HG02973 (cell line): ENCODE data around the gene TBC1D3B.
A peak's percentile ranks its signal among the peaks of the same experiment; 100 is the strongest.
"Not testable (repeated sequence)": the region's sequence is repeated elsewhere in the genome, so short reads cannot be mapped to it uniquely, and the experiment has no call there.

Source experiments
- ATAC-seq: cut with Tn5 transposase; IDR thresholded peaks from one replicate; pipeline ENCODE4 v1.9.1; 2021; ENCODE audit warnings: moderate library complexity; ENCODE audit not compliant: unreplicated experiment

Gene TBC1D3B

DNA sequence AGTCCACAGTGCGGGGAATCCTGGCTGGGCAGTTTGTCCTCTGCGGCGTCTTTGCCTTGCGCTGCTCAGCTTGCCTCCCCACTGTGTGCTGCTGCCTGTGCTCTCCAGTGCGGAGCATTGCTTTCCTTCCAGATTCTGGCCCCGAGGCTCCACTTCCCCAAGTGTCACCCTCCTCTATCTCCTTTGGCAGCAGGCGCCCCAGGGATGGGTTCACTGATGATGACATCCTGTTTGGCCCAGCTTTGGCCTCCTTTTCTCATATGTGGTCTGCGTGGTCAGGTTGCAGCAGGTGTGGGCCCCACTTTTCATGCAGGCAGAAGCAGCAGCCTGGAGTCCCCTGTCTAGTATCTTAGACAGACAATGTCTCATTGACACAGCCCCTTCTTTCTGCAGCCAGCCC, 25.1 kb upstream of the TBC1D3B start:
- not testable (repeated sequence) for ATAC-seq

GRCh38 chr17:36201102-36201501, 24.7 kb upstream of the TBC1D3B start:
- ATAC-seq = not testable (repeated sequence)

DNA sequence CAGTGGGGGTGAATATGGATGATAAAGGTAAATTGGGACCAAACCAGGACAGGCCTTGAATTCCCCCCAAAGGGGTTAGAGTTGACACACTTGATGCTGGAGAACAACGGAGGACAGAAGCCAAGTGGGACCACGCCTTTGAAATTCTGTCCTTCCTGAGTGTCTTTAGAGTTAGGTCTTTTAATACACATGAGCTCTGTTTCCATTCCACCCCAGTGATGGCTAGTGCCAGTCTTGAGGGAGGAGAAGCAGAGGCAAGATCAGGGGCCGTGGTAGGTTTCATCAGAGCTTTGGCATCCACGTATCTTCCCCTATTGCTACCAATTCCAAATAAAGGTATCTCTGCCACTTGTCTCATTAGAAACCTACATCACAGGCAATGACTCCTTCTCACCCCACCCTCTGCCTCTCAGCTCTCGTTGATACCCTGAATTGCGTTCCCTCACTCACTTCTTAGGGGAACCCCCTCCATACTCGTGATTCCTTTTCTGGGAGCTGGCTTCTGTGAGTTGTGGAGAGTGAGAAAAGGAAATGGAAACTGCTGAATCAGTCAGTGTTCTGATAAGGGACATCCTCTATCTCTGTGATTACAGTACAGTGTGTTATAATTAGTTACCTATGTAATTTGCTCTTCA, 22.5 kb upstream of the TBC1D3B start:
- no peak for ATAC-seq

GRCh38 chr17:36197387-36197703, 20.9 kb upstream of the TBC1D3B start:
- peak; percentile 14 for ATAC-seq

GRCh38 chr17:36196131-36196486, 19.7 kb upstream of the TBC1D3B start:
- no peak for ATAC-seq

- no peak for ATAC-seq
These were observed 19.1 kb upstream of the TBC1D3B start for GRCh38 chr17:36195434-36196130.

DNA sequence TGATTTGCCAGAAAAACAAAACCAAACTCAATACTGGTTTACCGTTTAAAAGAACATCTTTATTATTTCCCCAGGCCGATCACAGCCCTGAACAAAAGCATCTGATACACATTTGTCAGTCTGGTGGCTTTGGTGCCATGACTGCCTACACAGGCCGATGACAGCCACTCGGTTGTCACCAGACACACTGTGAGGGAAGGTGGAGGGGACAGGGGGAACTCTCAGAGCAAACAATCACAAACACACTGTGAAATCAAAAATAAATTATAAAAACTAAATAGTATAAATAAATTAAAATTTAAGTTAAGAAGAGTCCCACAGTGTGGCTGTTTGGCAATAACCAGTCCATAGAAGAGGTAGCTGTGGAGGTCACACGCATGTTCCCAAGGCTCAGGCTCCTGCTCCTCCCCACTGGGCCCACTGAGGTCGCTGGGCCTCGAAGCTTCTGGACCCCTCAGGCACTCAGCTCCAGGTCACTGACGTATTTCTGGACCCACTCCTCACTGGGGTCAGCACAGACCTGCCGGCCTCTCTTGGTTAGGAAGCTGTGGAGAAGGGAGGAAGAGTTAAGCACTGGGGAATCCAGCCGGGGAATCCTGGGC, 18.5 kb upstream of the TBC1D3B start:
- not testable (repeated sequence) for ATAC-seq

DNA sequence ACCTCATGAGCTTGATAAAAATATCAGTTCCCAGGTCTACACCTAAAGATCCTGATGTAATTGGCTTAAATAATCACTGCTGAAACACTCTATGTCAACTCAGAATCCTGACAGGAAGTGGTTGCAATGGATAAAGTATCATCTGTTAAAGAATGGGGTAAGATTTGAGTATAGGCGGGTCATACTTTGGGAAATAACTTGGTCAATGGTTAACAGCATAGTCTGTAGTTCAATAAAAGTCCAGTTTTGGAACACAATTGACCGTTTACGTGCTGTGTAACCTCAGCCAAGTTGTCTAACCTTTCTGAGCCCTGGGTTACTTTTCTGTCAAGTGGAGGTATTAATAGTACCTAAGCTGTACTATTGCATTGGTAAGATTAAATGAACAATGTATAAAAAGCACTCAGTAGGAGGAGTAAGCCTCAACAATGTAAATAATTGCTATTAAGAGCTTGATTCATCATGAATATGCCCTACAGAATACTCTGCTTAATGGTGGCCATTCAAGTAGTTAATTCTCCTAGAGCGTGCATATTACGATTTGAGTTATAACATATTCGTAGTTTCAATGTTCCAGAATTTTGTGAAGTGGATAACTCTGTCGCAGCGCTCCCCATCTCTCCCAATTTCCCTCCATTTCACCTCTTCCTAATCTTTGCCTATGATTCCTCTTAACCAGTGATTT, 17.9 kb upstream of the TBC1D3B start:
- not testable (repeated sequence) for ATAC-seq

- ATAC-seq = no peak
These were observed 16.9 kb upstream of the TBC1D3B start for GRCh38 chr17:36193216-36193775.

- not testable (repeated sequence) for ATAC-seq
These were observed 14.3 kb upstream of the TBC1D3B start for GRCh38 chr17:36190549-36191330.

- not testable (repeated sequence) for ATAC-seq
These were observed 13.6 kb upstream of the TBC1D3B start for GRCh38 chr17:36189993-36190392.

DNA sequence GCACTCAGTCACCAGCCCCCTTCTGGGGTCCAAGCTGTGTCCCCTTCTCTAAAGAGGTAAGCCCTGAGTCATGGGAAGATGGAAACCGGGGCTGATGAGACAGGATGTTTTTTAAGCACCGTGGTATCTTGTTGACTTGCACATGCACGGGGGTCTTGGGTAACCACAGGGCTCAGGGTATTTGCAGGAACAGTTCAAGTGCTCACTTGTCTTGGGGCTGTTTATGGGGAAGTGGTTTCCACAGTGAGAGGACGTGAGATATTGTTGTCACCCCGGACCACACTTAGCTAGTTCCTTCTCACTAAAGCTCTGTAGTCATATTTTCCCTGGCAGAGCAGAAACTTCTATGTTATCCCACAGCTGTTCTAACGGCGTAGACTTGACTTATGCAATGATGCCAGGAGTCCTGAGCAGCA, 12.5 kb upstream of the TBC1D3B start:
- peak; percentile 58 for ATAC-seq

GRCh38 chr17:36187943-36188665, 11.7 kb upstream of the TBC1D3B start:
- ATAC-seq = not testable (repeated sequence)

GRCh38 chr17:36186810-36187763, 10.7 kb upstream of the TBC1D3B start:
- ATAC-seq = not testable (repeated sequence)

GRCh38 chr17:36185416-36185815, 9.0 kb upstream of the TBC1D3B start:
- ATAC-seq = no peak

GRCh38 chr17:36184023-36184765, 7.8 kb upstream of the TBC1D3B start:
- no peak for ATAC-seq

- ATAC-seq = no peak
These were observed 6.8 kb upstream of the TBC1D3B start for GRCh38 chr17:36183001-36183971.
